Endothelial cell of umbilical vein (primary cell): ENCODE measurements around the gene DNAJC25. TPM values are rescaled to one million over a fixed set of nuclear protein-coding genes. Genes with fewer than 3 reads are reported as not detected.

Source experiments
- BruUV-seq: library from RNA; stranded (reverse); fragments of 400-500 nt; replicated peaks from 2 replicates; lab custom pipeline; 2021; lab: Mats Ljungman, UMichigan
- CTCF ChIA-PET: fragments of 300-600, 350-600 bp; sonication (Branson Sonifier 250); formaldehyde crosslinking; loops from one replicate; lab custom pipeline; 2021; ENCODE audit warnings: antibody characterized with exemption, inconsistent platforms; lab: Charles Lee
- POLR2A ChIA-PET: fragments of 300-600, 350-600 bp; sonication (Branson Sonifier 250); formaldehyde crosslinking; loops from one replicate; lab custom pipeline; 2021; ENCODE audit warnings: antibody characterized with exemption, inconsistent platforms; lab: Charles Lee
- DNase-seq: peaks from one replicate; pipeline ENCODE4 v3.0.0-alpha.2; 2011; ENCODE audit warnings: low read depth, low spot score
- FAIRE-seq: peaks from 2 replicates; lab custom pipeline; 2011; peaks lifted over from hg19 to GRCh38; lab: Jason Lieb, UNC
- H2AFZ ChIP-seq: 2 replicates; pipeline ENCODE4 v1.6.0; 2012; ENCODE audit warnings: low read depth, low read length, control low read depth, inconsistent platforms
- H3K27ac ChIP-seq: 2 replicates; pipeline ENCODE4 v1.5.1; 2011; ENCODE audit warnings: low read depth, mild to moderate bottlenecking, control low read depth, low read length, moderate library complexity; ENCODE audit not compliant: insufficient read depth
- H3K27me3 ChIP-seq, 2 experiments: 2 replicates each; pipeline versions ENCODE4 v1.6.0 to v1.6.1; 2011; ENCODE audit warnings: low read length in 2 of 2, mixed read lengths in 1 of 2; ENCODE audit not compliant: control insufficient read depth in 2 of 2, insufficient read depth in 2 of 2
- H3K36me3 ChIP-seq, 2 experiments: 2 replicates in 1 of 2; 3 replicates in 1 of 2; pipeline ENCODE4 v1.5.1; 2011; ENCODE audit warnings: low read length in 2 of 2, mild to moderate bottlenecking in 1 of 2, moderate library complexity in 1 of 2; ENCODE audit not compliant: control insufficient read depth in 2 of 2, insufficient read depth in 2 of 2; ENCODE audit errors: extremely low read depth in 1 of 2
- H3K4me1 ChIP-seq: 3 replicates; pipeline ENCODE4 v1.5.1; 2011; ENCODE audit warnings: mild to moderate bottlenecking, low read length; ENCODE audit not compliant: control insufficient read depth, insufficient read depth; ENCODE audit errors: extremely low read depth
- H3K4me2 ChIP-seq: 2 replicates; pipeline ENCODE4 v1.6.1; 2011; ENCODE audit warnings: low read length, control low read depth, mixed read lengths; ENCODE audit not compliant: insufficient read depth
- H3K4me3 ChIP-seq, 3 experiments: fragments of 200-600 bp in 1 of 3; sonication (generic), shearing (Covaris generic) in 1 of 3; replicated peaks in 1 of 3; 2 replicates each; pipeline ENCODE4 v1.5.1; 2011 to 2016; ENCODE audit warnings: control low read depth in 3 of 3, low read length in 3 of 3, mild to moderate bottlenecking in 2 of 3, inconsistent platforms in 1 of 3, low read depth in 1 of 3, moderate library complexity in 1 of 3; ENCODE audit not compliant: insufficient read depth in 1 of 3
- H3K79me2 ChIP-seq: 2 replicates; pipeline ENCODE4 v1.6.0; 2012; ENCODE audit warnings: low read length, inconsistent platforms; ENCODE audit not compliant: control insufficient read depth, insufficient read depth
- H3K9ac ChIP-seq: replicated peaks from 2 replicates; pipeline ENCODE3; 2011; ENCODE audit warnings: low read length, control low read depth; ENCODE audit not compliant: insufficient read depth; ENCODE audit errors: extremely low read depth
- H3K9me1 ChIP-seq: replicated peaks from 3 replicates; pipeline ENCODE4 v1.6.0; 2011; ENCODE audit warnings: mild to moderate bottlenecking, low read length; ENCODE audit not compliant: control insufficient read depth, insufficient read depth; ENCODE audit errors: extremely low read depth
- H3K9me3 ChIP-seq: replicated peaks from 2 replicates; pipeline ENCODE4 v1.5.1; 2012; ENCODE audit warnings: low read length, inconsistent platforms; ENCODE audit not compliant: control insufficient read depth, insufficient read depth
- H4K20me1 ChIP-seq: replicated peaks from 2 replicates; pipeline ENCODE3; 2011; ENCODE audit warnings: mild to moderate bottlenecking, low read length; ENCODE audit not compliant: control insufficient read depth, insufficient read depth; ENCODE audit errors: extremely low read depth
- CTCF ChIP-seq, 2 donors: IDR thresholded peaks; 1 replicate in 1 of 2; 2 replicates in 1 of 2; pipeline ENCODE4 v1.5.1; 2011; ENCODE audit warnings: low read length in 2 of 2, mild to moderate bottlenecking in 2 of 2, moderate library complexity in 2 of 2, control low read depth in 1 of 2, inconsistent platforms in 1 of 2, low read depth in 1 of 2; ENCODE audit not compliant: insufficient read depth in 1 of 2; ENCODE audit errors: extremely low read depth in 1 of 2
- EZH2 ChIP-seq: IDR thresholded peaks from 2 replicates; pipeline ENCODE4 v1.6.1; 2012; ENCODE audit warnings: borderline replicate concordance, low read depth, mild to moderate bottlenecking, moderate library complexity, low read length, inconsistent platforms; ENCODE audit not compliant: severe bottlenecking
- FOS ChIP-seq: IDR thresholded peaks from 2 replicates; pipeline ENCODE4 v1.6.1; 2011; ENCODE audit warnings: mild to moderate bottlenecking, low read length, moderate library complexity, borderline replicate concordance; ENCODE audit not compliant: insufficient read depth
- GATA2 ChIP-seq: IDR thresholded peaks from 2 replicates; pipeline ENCODE4 v1.7.0; 2011; ENCODE audit warnings: low read depth, mild to moderate bottlenecking, moderate library complexity, mixed read lengths, low read length; ENCODE audit not compliant: insufficient read length, insufficient read depth
- JUN ChIP-seq: IDR thresholded peaks from 2 replicates; pipeline ENCODE4 v1.6.1; 2011; ENCODE audit warnings: borderline replicate concordance, low read depth; ENCODE audit not compliant: insufficient read length, insufficient read depth
- MAX ChIP-seq: IDR thresholded peaks from 2 replicates; pipeline ENCODE4 v1.6.1; 2011; ENCODE audit not compliant: insufficient read depth, insufficient read length
- MYC ChIP-seq: IDR thresholded peaks from one replicate; pipeline ENCODE4 v1.6.1; 2011; ENCODE audit warnings: mild to moderate bottlenecking, low read depth, low read length
- POLR2A ChIP-seq: IDR thresholded peaks from 2 replicates; pipeline ENCODE4 v1.6.1; 2012; ENCODE audit warnings: low read depth, mild to moderate bottlenecking, control low read depth, low read length
- POLR2AphosphoS5 ChIP-seq: IDR thresholded peaks from 2 replicates; pipeline ENCODE4 v1.6.1; 2012; ENCODE audit warnings: low read depth, mild to moderate bottlenecking, control low read depth, low read length, moderate library complexity; ENCODE audit not compliant: insufficient read depth
- dilution Hi-C: fragments of 300-500 bp; cut with MboI; formaldehyde crosslinking; loops from one replicate; pipeline ENCODE4 v1.15.0; 2019; ENCODE audit warnings: low sequenced_read_pairs; ENCODE audit not compliant: extremely low pct_ligation_motif_present
- intact Hi-C: fragments of 100-400 bp; cut with micrococcal nuclease; formaldehyde crosslinking; loops from one replicate; pipeline ENCODE4 v1.10.0; 2022
- polyA plus RNA-seq, 4 experiments: library from polyadenylated mRNA; depleted of rRNA in 3 of 4; stranded (reverse) in 3 of 4; unstranded in 1 of 4; fragments of >200 nt; gene quantifications; 2 replicates each; pipeline versions ENCODE4 v1.2.1 to v1.2.3, GENCODE V29; 2011 to 2012; ENCODE audit warnings: missing spikeins in 1 of 4
- total RNA-seq: library from RNA; stranded (reverse); gene quantifications from 2 replicates; pipeline ENCODE4 v1.2.3, GENCODE V29; 2021

DNAJC25 gene
- total and polyA plus RNA-seq, 2 donors (not counting 3 experiments of a cell fraction or from before 2014, with no cell fraction given), result 1.7 to 5.5 TPM

GRCh38 chr9:111613436-111614040 is 17.6 kb upstream of the DNAJC25 start:
- no peaks in the 10 kb centered on the region for H3K79me2 ChIP-seq
- DNase-seq, result peak; percentile 42
- no peak overlapping the region for H3K9ac ChIP-seq
- ChIA-PET POLR2A (no interaction called here), CTCF (interaction anchor here (0.6 to 2.7 kb wide), 5 partner anchors 8 to 173 kb away, joined by 3 to 20 read pairs (median 5); no protein-coding TSS in a partner anchor)
- FAIRE-seq, result no peak
- no peaks in the 10 kb centered on the region for H3K9me3 ChIP-seq
- TF ChIP-seq MAX, result no peak
- TF ChIP-seq JUN, result no peak
- no peak for TF ChIP-seq FOS
- no peak for TF ChIP-seq CTCF (IDR thresholded peaks at IDR 0.05; ENCODE audit: extremely low read depth in 1 of 2, insufficient read depth in 1 of 2, low read depth in 1 of 2, low read length in 2 of 2)
- no peak for TF ChIP-seq POLR2AphosphoS5
- TF ChIP-seq POLR2A, result no peak
- no peak for TF ChIP-seq MYC
- no peak for TF ChIP-seq EZH2
- TF ChIP-seq GATA2, result no peak
- dilution Hi-C loops, result no loop called here
- no peak overlapping the region for H2AFZ ChIP-seq
- no peaks in the 10 kb centered on the region for H3K36me3 ChIP-seq
- H3K4me3 ChIP-seq, result no peak overlapping the region
- peaks cover 5 to 9% of the 10 kb centered on the region in 2 experiments for H3K27me3 ChIP-seq
- no peaks in the 10 kb centered on the region for H3K4me1 ChIP-seq
- no peak overlapping the region for H3K27ac ChIP-seq
- intact Hi-C loops, result no loop called here
- no peaks in the 10 kb centered on the region for H4K20me1 ChIP-seq
- H3K9me1 ChIP-seq, result no peaks in the 10 kb centered on the region
- H3K4me2 ChIP-seq, result no peak overlapping the region
- no TSS peak for BruUV-seq
